Natural killer cell (primary cell): ENCODE results near the gene TRIL. TPM values are rescaled to one million over a fixed set of nuclear protein-coding genes. Genes with fewer than 3 reads are reported as not detected.

Experiments used
- ATAC-seq, 3 donors: fragments of 150-1000 bp in 2 of 3; fragments of 200-7000 bp in 1 of 3; cut with Tn5 transposase; 1 replicate in 1 of 3; 2 replicates in 2 of 3; pipeline ENCODE4 v1.10.0; 2021; ENCODE audit warnings: mild to moderate bottlenecking in 2 of 3, moderate library complexity in 2 of 3
- DNase-seq, 2 donors: peaks; one replicate each; pipeline versions ENCODE4 v3.0.0 to v3.0.0-alpha.2; 2013 to 2021; ENCODE audit warnings: mixed read lengths in 1 of 2
- H3K27ac ChIP-seq: one replicate; pipeline ENCODE4 v1.5.1; 2013; ENCODE audit warnings: mild to moderate bottlenecking, low read length
- H3K27me3 ChIP-seq: one replicate; pipeline ENCODE4 v1.6.1; 2013; ENCODE audit warnings: low read length; ENCODE audit not compliant: control insufficient read depth, insufficient read depth
- H3K36me3 ChIP-seq: one replicate; pipeline ENCODE4 v1.6.1; 2013; ENCODE audit warnings: low read length; ENCODE audit not compliant: control insufficient read depth, insufficient read depth
- H3K4me1 ChIP-seq: one replicate; pipeline ENCODE4 v1.6.1; 2013; ENCODE audit warnings: low read length; ENCODE audit not compliant: control insufficient read depth, insufficient read depth
- H3K4me3 ChIP-seq: one replicate; pipeline ENCODE4 v1.5.1; 2013; ENCODE audit warnings: low read length
- H3K9me3 ChIP-seq: one replicate; pipeline ENCODE4 v1.6.1; 2013; ENCODE audit warnings: low read length; ENCODE audit not compliant: control insufficient read depth, insufficient read depth
- H3K27ac Mint-ChIP-seq, 2 donors: one replicate each; pipeline ENCODE4 v1.8.0; 2022; ENCODE audit warnings: mild to moderate bottlenecking in 2 of 2, mixed read lengths in 2 of 2, moderate library complexity in 1 of 2
- H3K27me3 Mint-ChIP-seq, 2 donors: one replicate each; pipeline ENCODE4 v1.8.0; 2022; ENCODE audit warnings: low read depth in 2 of 2, mixed read lengths in 2 of 2
- H3K36me3 Mint-ChIP-seq: one replicate; pipeline ENCODE4 v1.8.0; 2022; ENCODE audit warnings: mixed read lengths
- H3K4me1 Mint-ChIP-seq, 2 donors: one replicate each; pipeline ENCODE4 v1.8.0; 2022; ENCODE audit warnings: mixed read lengths in 2 of 2
- H3K4me3 Mint-ChIP-seq: one replicate; pipeline ENCODE4 v1.8.0; 2022; ENCODE audit warnings: mild to moderate bottlenecking, moderate library complexity, mixed read lengths
- H3K9me3 Mint-ChIP-seq, 2 donors: one replicate each; pipeline ENCODE4 v1.8.0; 2022; ENCODE audit warnings: mixed read lengths in 2 of 2
- CTCF ChIP-seq: fragments of 200-600 bp; IDR thresholded peaks from one replicate; pipeline ENCODE4 v1.8.0; 2022; ENCODE audit warnings: antibody characterized with exemption
- WGBS: methylation state at CpG from one replicate; pipeline ENCODE4 v1.1.7; 2013; ENCODE audit warnings: missing lambda C conversion rate; ENCODE audit not compliant: insufficient coverage; 5-methylcytosine and 5-hydroxymethylcytosine counted together
- intact Hi-C: fragments of 100-400 bp; cut with micrococcal nuclease; formaldehyde crosslinking; loops from one replicate; pipeline ENCODE4 v1.14.2; 2022
- total RNA-seq, 4 donors: library from RNA; stranded (reverse); fragments of 120-200 nt in 1 of 4; gene quantifications; one replicate each; pipeline versions ENCODE4 v1.2.3 to v1.2.4, GENCODE V29; 2013 to 2022

TRIL gene
- total RNA-seq, 3 donors from 2014 or later (not counting 1 experiment from before 2014, with no cell fraction given): 0.07 TPM; not detected in 2

DNA sequence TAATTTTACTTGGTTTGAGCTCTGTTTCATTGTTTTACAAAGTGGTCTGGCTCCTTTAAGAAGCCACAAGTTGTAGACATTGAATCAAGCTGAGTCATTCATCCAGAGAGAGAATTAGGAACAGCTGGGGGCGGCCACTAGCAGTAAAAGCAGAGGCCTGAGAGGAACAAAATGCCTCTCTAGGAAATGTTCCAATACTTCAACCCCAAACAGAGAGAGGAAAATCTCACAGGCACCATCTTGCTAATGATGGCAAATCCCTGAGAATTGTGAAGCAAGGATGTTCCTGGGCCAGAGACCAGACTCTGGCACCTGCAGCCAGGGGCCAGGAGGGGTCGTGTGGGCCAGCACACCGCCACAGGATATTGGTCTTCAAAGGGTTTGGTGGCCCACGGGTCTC lies 26.5 kb upstream of the TRIL start:
- Histone ChIP-seq H3K27ac (no peak overlapping the region), H3K4me1 (no peaks in the 10 kb centered on the region), H3K36me3 (no peaks in the 10 kb centered on the region), H3K4me3 (no peak overlapping the region), H3K27me3 (no peaks in the 10 kb centered on the region), H3K9me3 (no peaks in the 10 kb centered on the region)
- Mint-ChIP-seq H3K27me3 (peaks cover 16 to 42% of the 10 kb centered on the region in 2 donors), H3K9me3 (no peaks in the 10 kb centered on the region), H3K4me1 (peaks cover 5 to 12% of the 10 kb centered on the region in 2 donors), H3K27ac (no peak overlapping the region), H3K4me3 (no peak overlapping the region), H3K36me3 (no peaks in the 10 kb centered on the region)
- 53% methylated on average over 4 of the region's 4 CpGs for WGBS
- no peak for TF ChIP-seq CTCF
- DNase-seq (no peak), ATAC-seq (no peak)
- intact Hi-C loops: no loop called here

DNA sequence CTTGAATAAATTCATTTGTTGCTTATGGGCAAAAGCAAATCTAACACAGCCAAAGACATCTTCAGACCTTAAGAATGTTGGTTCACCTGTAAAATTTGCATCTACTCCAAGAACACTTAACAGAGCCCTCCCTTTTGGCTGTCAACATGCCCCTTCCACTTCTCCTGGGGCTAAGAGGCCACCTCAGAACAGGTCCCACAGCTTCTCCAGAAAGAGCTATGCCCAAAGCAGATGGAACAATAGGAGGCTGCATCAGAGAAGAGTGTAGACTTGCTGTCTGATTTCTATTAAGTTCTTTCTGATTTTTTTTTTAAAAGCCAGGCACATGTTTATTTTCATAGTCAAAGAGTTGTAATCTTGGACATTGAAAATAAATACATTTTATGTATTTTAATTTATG lies 26.1 kb upstream of the TRIL start:
- H3K4me1 ChIP-seq: no peaks in the 10 kb centered on the region
- no peak for TF ChIP-seq CTCF
- no peaks in the 10 kb centered on the region for H3K9me3 ChIP-seq
- Mint-ChIP-seq H3K27ac (no peak overlapping the region), H3K36me3 (no peaks in the 10 kb centered on the region), H3K4me3 (no peak overlapping the region), H3K4me1 (peaks cover 5 to 12% of the 10 kb centered on the region in 2 donors), H3K9me3 (no peaks in the 10 kb centered on the region), H3K27me3 (peaks cover 18 to 46% of the 10 kb centered on the region in 2 donors)
- no peaks in the 10 kb centered on the region for H3K27me3 ChIP-seq
- no peak overlapping the region for H3K4me3 ChIP-seq
- DNase-seq (no peak), ATAC-seq (no peak)
- H3K36me3 ChIP-seq: no peaks in the 10 kb centered on the region
- H3K27ac ChIP-seq: no peak overlapping the region
- intact Hi-C loops: no loop called here

DNA sequence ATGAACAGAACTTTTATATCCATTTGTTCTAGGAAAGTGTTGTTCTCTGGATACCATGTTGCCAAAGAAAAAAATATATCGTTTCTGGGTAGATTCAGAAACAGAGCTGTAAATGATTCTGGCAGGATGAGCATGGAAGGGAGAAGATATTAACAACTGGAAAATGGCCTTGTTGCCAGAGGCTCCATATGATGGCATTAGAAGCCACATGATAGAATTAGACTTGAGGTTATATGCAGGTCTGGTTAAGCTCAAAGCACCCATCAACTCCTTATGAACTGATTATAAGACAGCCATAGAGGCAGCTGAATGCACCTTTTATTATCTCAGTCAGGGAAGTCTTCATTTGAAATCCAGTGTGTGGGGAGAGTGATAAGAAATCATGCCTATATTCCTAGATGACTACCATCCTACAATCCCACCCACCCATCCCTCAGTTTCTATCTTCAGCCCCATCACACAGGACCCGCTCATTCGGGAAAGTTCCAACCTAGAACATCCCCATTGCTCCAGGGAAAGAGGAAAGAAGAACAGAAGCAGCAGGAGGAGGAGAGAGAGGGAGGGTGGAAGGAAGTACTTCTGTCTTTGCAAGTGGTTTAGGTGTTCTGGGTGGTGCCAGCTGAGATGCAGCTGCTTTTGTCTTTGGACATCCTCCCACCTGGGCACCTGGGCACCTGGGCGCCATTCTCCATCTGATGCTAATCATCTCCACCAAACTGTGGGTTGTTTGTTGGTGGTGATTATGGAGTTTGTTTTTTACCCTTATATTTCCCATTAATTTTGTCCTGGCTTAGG lies 25.5 kb upstream of the TRIL start:
- Mint-ChIP-seq H3K27ac (no peak overlapping the region), H3K4me3 (no peak overlapping the region), H3K9me3 (no peaks in the 10 kb centered on the region), H3K36me3 (no peaks in the 10 kb centered on the region), H3K27me3 (peaks cover 18 to 48% of the 10 kb centered on the region in 2 donors), H3K4me1 (peaks cover 5 to 12% of the 10 kb centered on the region in 2 donors)
- Histone ChIP-seq H3K27ac (no peak overlapping the region), H3K27me3 (no peaks in the 10 kb centered on the region), H3K4me1 (no peaks in the 10 kb centered on the region), H3K9me3 (no peaks in the 10 kb centered on the region), H3K36me3 (no peaks in the 10 kb centered on the region), H3K4me3 (no peak overlapping the region)
- no peak for ATAC-seq
- 36% methylated on average over 1 of the region's 4 CpGs for WGBS
- intact Hi-C loops: no loop called here
- DNase-seq: no peak
- TF ChIP-seq CTCF: no peak

GRCh38 chr7:28981161-28981465 lies 23.0 kb upstream of the TRIL start:
- no peaks in the 10 kb centered on the region for H3K9me3 Mint-ChIP-seq
- H3K36me3 ChIP-seq: no peaks in the 10 kb centered on the region
- no peaks in the 10 kb centered on the region for H3K36me3 Mint-ChIP-seq
- no peak overlapping the region for H3K27ac ChIP-seq
- H3K27ac Mint-ChIP-seq: no peak overlapping the region
- peaks cover 5 to 6% of the 10 kb centered on the region in 2 donors for H3K4me1 Mint-ChIP-seq
- H3K4me3 Mint-ChIP-seq: no peak overlapping the region
- H3K9me3 ChIP-seq: no peaks in the 10 kb centered on the region
- no peak for DNase-seq
- ATAC-seq: no peak
- intact Hi-C loops: no loop called here
- 95% methylated on average over 4 of the region's 4 CpGs for WGBS
- H3K4me1 ChIP-seq: no peaks in the 10 kb centered on the region
- H3K4me3 ChIP-seq: no peak overlapping the region
- no peak for TF ChIP-seq CTCF
- H3K27me3 ChIP-seq: no peaks in the 10 kb centered on the region
- peaks cover 10 to 30% of the 10 kb centered on the region in 2 donors for H3K27me3 Mint-ChIP-seq
